ENCODE results near the gene TNFRSF18. TPM values are rescaled to one million over a fixed set of nuclear protein-coding genes. Genes with fewer than 3 reads are reported as not detected.

Gene TNFRSF18
- total RNA-seq, 1 donor from 2014 or later = not detected

- FAIRE-seq (no peak), DNase-seq (ENCODE audit: low spot score in 2 of 2) (no peak)
Observed at GRCh38 chr1:1153874-1154273, 52.5 kb downstream of the TNFRSF18 start.

Small RNAs within 50 kb of the gene (small RNA-seq; reads per million reads assigned to genes)
- gene MIR200A (0.13 reads per million), gene MIR200B (1.3 reads per million, percentile 73 among the genes with 10 or more reads in this experiment), gene MIR429 (0.41 reads per million, percentile 29 among the genes with 10 or more reads in this experiment)

Other genes starting within 250 kb of the TNFRSF18 start
- 67.3 TPM for gene NOC2L, start 247.3 kb downstream of the TNFRSF18 start, total RNA-seq
- 6.1 TPM for gene KLHL17, start 246.0 kb downstream of the TNFRSF18 start, total RNA-seq
- gene PLEKHN1, start 240.1 kb downstream of the TNFRSF18 start, total RNA-seq = not detected
- not detected for gene PERM1, start 224.5 kb downstream of the TNFRSF18 start, total RNA-seq
- gene HES4, start 206.5 kb downstream of the TNFRSF18 start, total RNA-seq = 20.0 TPM
- 11.0 TPM for gene ISG15, start 193.1 kb downstream of the TNFRSF18 start, total RNA-seq
- 51.8 TPM for gene AGRN, start 186.5 kb downstream of the TNFRSF18 start, total RNA-seq
- not detected for gene RNF223, start 132.3 kb downstream of the TNFRSF18 start, total RNA-seq
- gene C1orf159, start 90.5 kb downstream of the TNFRSF18 start, total RNA-seq = 6.1 TPM
- gene TTLL10, start 32.7 kb downstream of the TNFRSF18 start, total RNA-seq = not detected
- not detected for gene TNFRSF4, start 7.6 kb upstream of the TNFRSF18 start, total RNA-seq
- 22.8 TPM for gene SDF4, start 25.4 kb upstream of the TNFRSF18 start, total RNA-seq
- 24.1 TPM for gene B3GALT6, start 25.6 kb upstream of the TNFRSF18 start, total RNA-seq
- not detected for gene C1QTNF12, start 40.1 kb upstream of the TNFRSF18 start, total RNA-seq
- 37.9 TPM for gene UBE2J2, start 67.3 kb upstream of the TNFRSF18 start, total RNA-seq
- 1.2 TPM for gene SCNN1D, start 73.8 kb upstream of the TNFRSF18 start, total RNA-seq
- 63.2 TPM for gene ACAP3, start 101.3 kb upstream of the TNFRSF18 start, total RNA-seq
- 6.5 TPM for gene PUSL1, start 102.0 kb upstream of the TNFRSF18 start, total RNA-seq
- 28.9 TPM for gene INTS11, start 118.1 kb upstream of the TNFRSF18 start, total RNA-seq
- 14.3 TPM for gene CPTP, start 118.2 kb upstream of the TNFRSF18 start, total RNA-seq
- 0.41 TPM for gene TAS1R3, start 124.7 kb upstream of the TNFRSF18 start, total RNA-seq
- 65.2 TPM for gene DVL1, start 142.8 kb upstream of the TNFRSF18 start, total RNA-seq
- gene MXRA8, start 152.0 kb upstream of the TNFRSF18 start, total RNA-seq = 10.2 TPM
- 31.0 TPM for gene AURKAIP1, start 168.6 kb upstream of the TNFRSF18 start, total RNA-seq
- 84.0 TPM for gene CCNL2, start 192.7 kb upstream of the TNFRSF18 start, total RNA-seq
- gene MRPL20, start 200.7 kb upstream of the TNFRSF18 start, total RNA-seq = 54.6 TPM
- 1.2 TPM for gene ANKRD65, start 214.7 kb upstream of the TNFRSF18 start, total RNA-seq
- gene VWA1, start 229.1 kb upstream of the TNFRSF18 start, total RNA-seq = 2.9 TPM
- not detected for gene ATAD3C, start 243.1 kb upstream of the TNFRSF18 start, total RNA-seq